Endothelial cell of umbilical vein (primary cell): ENCODE results near the gene CUBN.
A peak's percentile ranks its signal among the peaks of the same experiment; 100 is the strongest.

Source experiments
- CTCF ChIP-seq, 2 donors: IDR thresholded peaks; 1 replicate in 1 of 2; 2 replicates in 1 of 2; pipeline ENCODE4 v1.5.1; 2011; ENCODE audit warnings: low read length in 2 of 2, mild to moderate bottlenecking in 2 of 2, moderate library complexity in 2 of 2, control low read depth in 1 of 2, inconsistent platforms in 1 of 2, low read depth in 1 of 2; ENCODE audit not compliant: insufficient read depth in 1 of 2; ENCODE audit errors: extremely low read depth in 1 of 2
- EZH2 ChIP-seq: IDR thresholded peaks from 2 replicates; pipeline ENCODE4 v1.6.1; 2012; ENCODE audit warnings: borderline replicate concordance, low read depth, mild to moderate bottlenecking, moderate library complexity, low read length, inconsistent platforms; ENCODE audit not compliant: severe bottlenecking
- FOS ChIP-seq: IDR thresholded peaks from 2 replicates; pipeline ENCODE4 v1.6.1; 2011; ENCODE audit warnings: mild to moderate bottlenecking, low read length, moderate library complexity, borderline replicate concordance; ENCODE audit not compliant: insufficient read depth
- GATA2 ChIP-seq: IDR thresholded peaks from 2 replicates; pipeline ENCODE4 v1.7.0; 2011; ENCODE audit warnings: low read depth, mild to moderate bottlenecking, moderate library complexity, mixed read lengths, low read length; ENCODE audit not compliant: insufficient read length, insufficient read depth
- JUN ChIP-seq: IDR thresholded peaks from 2 replicates; pipeline ENCODE4 v1.6.1; 2011; ENCODE audit warnings: borderline replicate concordance, low read depth; ENCODE audit not compliant: insufficient read length, insufficient read depth
- MAX ChIP-seq: IDR thresholded peaks from 2 replicates; pipeline ENCODE4 v1.6.1; 2011; ENCODE audit not compliant: insufficient read depth, insufficient read length
- MYC ChIP-seq: IDR thresholded peaks from one replicate; pipeline ENCODE4 v1.6.1; 2011; ENCODE audit warnings: mild to moderate bottlenecking, low read depth, low read length
- POLR2A ChIP-seq: IDR thresholded peaks from 2 replicates; pipeline ENCODE4 v1.6.1; 2012; ENCODE audit warnings: low read depth, mild to moderate bottlenecking, control low read depth, low read length
- POLR2AphosphoS5 ChIP-seq: IDR thresholded peaks from 2 replicates; pipeline ENCODE4 v1.6.1; 2012; ENCODE audit warnings: low read depth, mild to moderate bottlenecking, control low read depth, low read length, moderate library complexity; ENCODE audit not compliant: insufficient read depth

- TF ChIP-seq CTCF (IDR thresholded peaks at IDR 0.05; ENCODE audit: extremely low read depth in 1 of 2, insufficient read depth in 1 of 2, low read depth in 1 of 2, low read length in 2 of 2) (no peak), POLR2A (no peak), EZH2 (no peak), POLR2AphosphoS5 (peak; percentile 46), FOS (peak; percentile 15), MAX (no peak), MYC (no peak), GATA2 (no peak), JUN (no peak)
Measured at GRCh38 chr10:17003151-17003550, 126.5 kb downstream of the CUBN start.
